Ectodermal cell (in vitro differentiated cells): ENCODE measurements around the gene GPR160.
"Not testable (repeated sequence)": the region's sequence is repeated elsewhere in the genome, so short reads cannot be mapped to it uniquely, and the experiment has no call there.

ENCODE experiments used
- H3K27ac ChIP-seq: 2 replicates; pipeline ENCODE4 v1.7.0; 2013; ENCODE audit warnings: mild to moderate bottlenecking, low read depth, low read length; ENCODE audit not compliant: insufficient read depth, poor library complexity, severe bottlenecking
- H3K27me3 ChIP-seq: 2 replicates; pipeline ENCODE4 v1.7.0; 2013; ENCODE audit warnings: mild to moderate bottlenecking, low read length; ENCODE audit not compliant: insufficient read depth, control insufficient read depth, poor library complexity, severe bottlenecking
- H3K36me3 ChIP-seq: one replicate; pipeline ENCODE4 v1.7.0; 2013; ENCODE audit warnings: low read length; ENCODE audit not compliant: control insufficient read depth, insufficient read depth
- H3K4me1 ChIP-seq: one replicate; pipeline ENCODE4 v1.7.0; 2013; ENCODE audit warnings: low read length; ENCODE audit not compliant: control insufficient read depth, insufficient read depth
- H3K4me3 ChIP-seq: 2 replicates; pipeline ENCODE4 v1.7.0; 2013; ENCODE audit warnings: low read depth, low read length, control low read depth; ENCODE audit not compliant: insufficient read depth
- H3K9me3 ChIP-seq: 2 replicates; pipeline ENCODE4 v1.7.0; 2013; ENCODE audit warnings: mild to moderate bottlenecking, low read length, moderate library complexity; ENCODE audit not compliant: control insufficient read depth
- WGBS, 2 experiments: methylation state at CpG; one replicate each; pipeline ENCODE4 v1.1.7; 2013; ENCODE audit warnings: missing lambda C conversion rate in 2 of 2; 5-methylcytosine and 5-hydroxymethylcytosine counted together

GPR160 gene

DNA sequence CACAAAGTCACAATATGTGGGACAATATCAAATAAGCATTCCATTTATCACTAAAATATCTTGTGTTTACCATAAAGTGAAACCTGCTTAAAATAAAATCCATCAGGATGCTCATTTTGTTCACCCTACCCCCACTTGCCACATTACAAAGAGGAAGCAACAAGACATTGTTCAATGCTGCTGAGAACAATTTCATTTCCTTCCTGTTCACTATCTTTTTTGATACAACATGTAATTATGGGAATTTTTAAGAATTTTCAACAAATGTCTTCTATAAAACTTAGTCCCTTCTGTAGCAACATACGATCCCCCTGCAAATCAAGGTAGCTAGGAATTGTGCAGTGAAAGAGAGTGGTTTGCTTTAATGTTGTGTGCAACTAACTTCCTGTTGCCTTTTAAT lies 34.9 kb upstream of the GPR160 start:
- Histone ChIP-seq H3K9me3 (no peaks in the 10 kb centered on the region), H3K4me3 (no peak overlapping the region), H3K27me3 (no peaks in the 10 kb centered on the region), H3K27ac (no peak overlapping the region), H3K4me1 (no peaks in the 10 kb centered on the region), H3K36me3 (no peaks in the 10 kb centered on the region)
- 100% methylated on average over 1 of the region's 1 CpG for WGBS, 2 experiments

DNA sequence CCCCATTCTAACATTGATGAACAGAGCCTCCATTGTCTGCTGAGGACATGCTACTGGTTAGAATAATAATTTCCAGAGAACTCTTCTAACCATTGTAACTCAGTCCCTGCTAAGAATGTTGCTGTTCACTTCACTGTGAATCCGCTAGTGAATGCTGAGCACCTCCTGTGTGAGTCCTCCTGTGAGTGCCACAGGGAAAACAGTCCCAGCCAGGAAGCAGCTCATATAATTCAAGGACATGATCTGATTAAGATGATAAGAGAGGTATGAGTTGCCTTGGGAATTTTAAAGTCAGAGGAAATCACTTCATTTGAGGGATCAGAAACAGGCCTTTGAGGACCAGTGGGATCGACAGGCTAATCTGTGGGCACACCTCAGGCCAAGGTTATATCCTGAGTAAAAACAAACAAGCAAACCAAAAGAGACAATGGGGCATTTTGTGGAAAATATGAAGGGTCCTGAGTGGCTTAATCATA lies 33.9 kb upstream of the GPR160 start:
- Histone ChIP-seq H3K27me3 (no peaks in the 10 kb centered on the region), H3K36me3 (no peaks in the 10 kb centered on the region), H3K9me3 (no peaks in the 10 kb centered on the region), H3K4me3 (no peak overlapping the region), H3K4me1 (no peaks in the 10 kb centered on the region), H3K27ac (no peak overlapping the region)
- 89 to 94% methylated on average over 2 of the region's 2 CpGs for WGBS, 2 experiments

DNA sequence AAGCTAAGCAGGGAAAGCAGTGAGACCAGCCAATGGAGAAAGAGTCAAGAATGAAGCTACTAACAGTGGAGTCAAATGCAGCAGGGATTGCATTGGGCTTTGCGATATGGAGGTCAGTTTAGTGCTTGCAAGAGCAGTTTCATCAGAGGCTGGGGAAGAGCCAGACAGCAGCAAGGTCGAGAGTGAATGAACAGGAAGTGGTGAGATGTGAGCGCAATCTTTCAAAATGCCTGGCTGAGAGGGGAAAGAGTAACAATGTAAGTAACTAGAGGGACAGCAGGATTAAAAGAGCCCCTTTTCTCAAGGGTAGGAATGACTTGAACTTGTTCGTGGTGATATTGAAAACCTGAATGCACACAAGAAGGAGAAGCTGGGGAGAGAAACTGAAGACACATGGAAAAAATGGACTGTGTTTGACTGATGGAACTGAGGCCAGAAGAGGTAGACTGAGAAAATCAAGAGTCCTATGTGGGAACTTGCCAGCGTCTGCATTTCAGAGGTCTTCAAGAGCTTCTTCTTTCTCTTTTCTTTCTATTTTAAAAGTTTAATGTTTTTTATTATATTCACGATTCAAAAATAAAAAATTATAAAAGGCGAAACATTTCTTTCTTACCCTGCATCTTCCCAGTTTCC lies 30.6 kb upstream of the GPR160 start:
- WGBS, 2 experiments = 88 to 89% methylated on average over 6 to 7 of the region's 7 CpGs
- Histone ChIP-seq H3K4me3 (no peak overlapping the region), H3K36me3 (no peaks in the 10 kb centered on the region), H3K9me3 (no peaks in the 10 kb centered on the region), H3K27me3 (no peaks in the 10 kb centered on the region), H3K4me1 (no peaks in the 10 kb centered on the region), H3K27ac (no peak overlapping the region)

DNA sequence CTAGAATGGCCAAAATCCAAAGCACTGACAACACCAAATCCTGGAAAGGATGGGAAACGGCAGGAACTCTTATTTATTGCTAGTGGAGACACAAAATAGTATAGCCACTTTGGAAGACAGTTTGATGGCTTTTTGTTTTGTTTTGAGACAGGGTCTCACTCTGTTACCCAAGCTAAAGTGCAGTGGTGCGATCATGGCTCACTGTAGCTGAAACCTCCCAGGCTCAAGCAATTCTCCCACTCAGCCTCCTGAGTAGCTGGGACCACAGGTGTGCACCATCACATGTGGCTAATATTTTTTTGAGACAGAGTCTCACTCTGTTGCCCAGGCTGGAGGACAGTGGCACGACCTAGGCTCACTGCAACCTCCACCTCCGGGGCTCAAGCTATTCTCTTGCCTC lies 27.3 kb upstream of the GPR160 start:
- Histone ChIP-seq H3K36me3 (no peaks in the 10 kb centered on the region), H3K4me3 (no peak overlapping the region), H3K27ac (no peak overlapping the region), H3K4me1 (no peaks in the 10 kb centered on the region), H3K27me3 (no peaks in the 10 kb centered on the region), H3K9me3 (no peaks in the 10 kb centered on the region)
- 90 to 93% methylated on average over 4 of the region's 4 CpGs for WGBS, 2 experiments

DNA sequence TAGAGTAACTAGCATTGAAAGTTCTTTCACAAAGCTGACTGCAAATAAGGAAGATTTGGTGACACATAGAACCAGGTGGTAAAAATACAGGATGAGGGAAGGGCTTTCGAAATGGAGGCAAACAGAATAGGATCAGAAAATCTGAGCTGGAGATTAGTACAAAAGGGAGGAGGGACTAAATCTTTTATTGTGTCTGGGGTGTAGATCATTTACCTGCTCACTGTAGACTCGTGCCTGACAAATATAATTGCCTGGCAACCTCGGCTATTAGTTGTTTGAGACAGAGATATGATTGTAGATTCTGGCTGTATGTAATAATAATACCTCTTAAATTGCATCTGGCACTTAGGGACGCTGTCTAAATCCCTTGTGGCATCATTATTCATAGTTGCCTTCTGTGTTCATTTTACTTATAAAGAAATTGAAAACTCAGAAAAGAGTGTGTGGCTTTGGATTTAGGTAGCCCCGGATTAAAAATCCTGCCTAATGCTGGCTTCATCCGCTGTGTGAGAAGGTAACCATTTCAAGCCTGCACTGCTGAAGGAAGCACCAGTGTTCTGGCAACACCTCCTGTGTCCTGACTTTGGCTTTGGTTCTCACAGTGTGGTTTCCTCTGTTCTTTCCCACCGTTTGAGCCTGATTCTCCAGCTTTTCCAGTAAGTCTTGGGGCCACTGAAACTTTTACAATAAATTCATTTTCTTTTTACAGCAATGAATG lies 25.0 kb upstream of the GPR160 start:
- H3K4me3 ChIP-seq = no peak overlapping the region
- H3K4me1 ChIP-seq = no peaks in the 10 kb centered on the region
- no peaks in the 10 kb centered on the region for H3K9me3 ChIP-seq
- no peak overlapping the region for H3K27ac ChIP-seq
- H3K27me3 ChIP-seq = no peaks in the 10 kb centered on the region
- no peaks in the 10 kb centered on the region for H3K36me3 ChIP-seq
- 90 to 92% methylated on average over 6 to 7 of the region's 7 CpGs for WGBS, 2 experiments

DNA sequence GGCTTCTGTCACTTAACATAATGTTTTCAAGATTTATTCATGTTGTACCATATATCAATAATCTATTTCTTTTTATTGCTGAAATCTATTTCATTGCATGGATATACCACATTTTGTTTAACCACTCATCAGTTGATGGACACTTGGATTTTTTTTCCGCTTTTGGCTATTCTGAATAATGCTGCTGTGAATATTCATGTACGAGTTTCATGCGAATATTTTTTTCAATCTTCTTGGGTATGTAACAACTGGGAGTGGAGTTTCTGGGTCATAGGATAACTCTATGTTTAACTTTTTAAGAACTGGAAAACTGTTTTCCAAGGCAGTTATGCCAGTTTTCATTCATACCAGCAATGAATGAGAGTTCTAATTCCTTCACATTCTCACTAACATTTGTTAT lies 21.7 kb upstream of the GPR160 start:
- H3K4me3 ChIP-seq = no peak overlapping the region
- 91 to 95% methylated on average over 3 of the region's 3 CpGs for WGBS, 2 experiments
- H3K4me1 ChIP-seq = no peaks in the 10 kb centered on the region
- no peak overlapping the region for H3K27ac ChIP-seq
- no peaks in the 10 kb centered on the region for H3K27me3 ChIP-seq
- H3K9me3 ChIP-seq = no peaks in the 10 kb centered on the region
- H3K36me3 ChIP-seq = no peaks in the 10 kb centered on the region

DNA sequence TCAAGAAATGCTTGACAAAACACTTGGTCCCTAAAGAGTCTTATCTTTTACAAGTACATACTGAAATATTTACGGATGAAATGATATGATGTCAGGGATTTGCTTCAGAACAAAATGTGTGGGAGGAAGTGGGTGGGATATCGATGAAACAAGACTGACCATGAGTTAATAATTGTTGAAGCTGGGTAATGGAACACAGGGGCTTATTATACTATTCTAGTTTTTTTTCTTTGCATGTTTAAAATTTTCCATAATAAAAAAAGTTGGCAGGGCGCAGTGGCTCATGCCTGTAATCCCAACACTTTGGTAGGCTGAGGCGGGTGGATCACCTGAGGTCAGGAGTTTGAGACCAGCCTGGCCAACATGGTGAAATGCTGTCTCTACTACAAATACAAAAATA lies 18.5 kb upstream of the GPR160 start:
- 94 to 95% methylated on average over 4 of the region's 4 CpGs for WGBS, 2 experiments
- not testable (repeated sequence) for H3K36me3 ChIP-seq

DNA sequence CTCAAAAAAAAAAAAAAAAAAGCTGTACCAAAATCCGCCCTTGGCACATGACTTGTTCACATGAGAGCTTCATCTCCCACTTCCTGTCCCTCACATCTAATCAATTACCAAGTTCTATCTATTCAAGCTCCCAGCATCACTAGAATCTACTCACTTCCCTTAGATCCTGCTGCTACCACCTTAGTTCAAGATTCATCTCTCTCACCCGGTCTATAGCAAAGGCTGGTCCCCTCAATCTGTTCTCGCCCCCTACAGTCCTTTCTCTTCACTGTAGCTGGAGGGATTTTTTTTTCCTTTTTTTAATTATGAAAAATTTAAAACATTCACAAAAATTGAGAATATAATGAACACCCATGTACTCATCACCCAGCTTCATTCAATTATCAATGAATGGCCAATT lies 16.7 kb upstream of the GPR160 start:
- H3K9me3 ChIP-seq = no peaks in the 10 kb centered on the region
- H3K4me3 ChIP-seq = no peak overlapping the region
- no peaks in the 10 kb centered on the region for H3K36me3 ChIP-seq
- H3K27ac ChIP-seq = no peak overlapping the region
- H3K27me3 ChIP-seq = no peaks in the 10 kb centered on the region
- no peaks in the 10 kb centered on the region for H3K4me1 ChIP-seq
- 75 to 80% methylated on average over 2 of the region's 3 CpGs for WGBS, 2 experiments

More for the DNA sequence above, 18.5 kb upstream of the GPR160 start:
- H3K27me3 ChIP-seq, H3K9me3 ChIP-seq, H3K27ac ChIP-seq, H3K4me3 ChIP-seq, H3K4me1 ChIP-seq: not testable (repeated sequence)

DNA sequence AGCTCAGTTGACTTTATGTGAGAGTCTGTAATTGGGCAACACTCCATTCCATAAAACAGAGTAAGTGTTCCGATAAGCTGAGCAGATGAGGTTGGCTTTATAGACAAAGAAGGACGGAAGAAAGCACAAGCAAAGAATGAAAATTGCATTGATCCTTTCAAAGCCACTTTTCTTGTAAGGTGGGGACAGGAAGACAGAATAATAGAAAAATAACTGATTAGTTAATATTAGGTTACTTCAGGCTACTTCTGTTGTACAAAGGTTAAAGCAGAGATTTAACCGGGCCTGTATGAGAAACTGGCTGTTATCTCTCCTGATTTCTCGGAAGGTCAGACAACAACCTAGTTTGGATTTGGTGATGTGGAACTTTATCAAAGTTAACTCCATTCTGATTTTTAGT lies 15.5 kb upstream of the GPR160 start:
- Histone ChIP-seq H3K4me1 (no peaks in the 10 kb centered on the region), H3K9me3 (no peaks in the 10 kb centered on the region), H3K4me3 (no peak overlapping the region), H3K36me3 (no peaks in the 10 kb centered on the region), H3K27me3 (no peaks in the 10 kb centered on the region), H3K27ac (no peak overlapping the region)
- 93 to 100% methylated on average over 4 of the region's 4 CpGs for whole genome bisulfite sequencing, 2 experiments

DNA sequence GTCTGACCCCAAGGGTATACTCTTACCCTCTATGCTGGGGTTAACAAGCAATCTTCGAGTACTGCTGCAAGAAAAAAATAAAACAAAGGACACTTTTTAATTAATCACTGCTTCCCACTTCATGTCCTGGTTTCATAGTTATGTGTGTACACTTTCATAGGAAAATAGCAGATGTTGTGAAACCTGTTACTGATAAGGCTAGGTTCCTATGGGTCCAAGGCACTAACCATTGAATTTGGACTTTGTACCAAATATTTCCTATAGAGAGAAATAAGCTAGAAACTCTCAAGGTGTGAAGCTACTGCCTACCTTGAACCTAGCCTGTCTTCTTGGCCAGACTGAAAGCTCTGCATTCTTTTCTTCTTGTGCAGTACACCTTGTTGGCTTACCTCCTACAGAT lies 14.6 kb upstream of the GPR160 start:
- WGBS, 2 experiments = 100% methylated on average over 1 of the region's 1 CpG
- Histone ChIP-seq H3K9me3 (no peaks in the 10 kb centered on the region), H3K4me1 (no peaks in the 10 kb centered on the region), H3K27ac (no peak overlapping the region), H3K4me3 (no peak overlapping the region), H3K27me3 (no peaks in the 10 kb centered on the region), H3K36me3 (no peaks in the 10 kb centered on the region)
